GM12878 (cell line): Measurements from ENCODE around the gene ACE2. TPM values are rescaled to one million over a fixed set of nuclear protein-coding genes. Genes with fewer than 3 reads are reported as not detected.

Experiments
- ATAC-seq: fragments of 200-7000 bp; cut with Tn5 transposase; 3 replicates; pipeline ENCODE4 v1.9.1; 2020; ENCODE audit warnings: mild to moderate bottlenecking, moderate library complexity
- BruUV-seq: library from RNA; stranded (reverse); fragments of 400-500 nt; replicated peaks from 2 replicates; lab custom pipeline; 2021; lab: Mats Ljungman, UMichigan
- CTCF ChIA-PET: fragments of 300-600 bp; sonication (Branson Sonifier 250); formaldehyde crosslinking; extraction: SDS; loops from one replicate; lab custom pipeline; 2021; ENCODE audit warnings: inconsistent platforms; lab: Yijun Ruan, JAX
- POLR2A ChIA-PET: fragments of 350-600 bp; formaldehyde crosslinking; extraction: SDS; loops from one replicate; lab custom pipeline; 2021; ENCODE audit warnings: inconsistent platforms; lab: Charles Lee
- RAD21 ChIA-PET: fragments of 300-600 bp; sonication (Branson Sonifier 250); formaldehyde crosslinking; loops from one replicate; lab custom pipeline; 2023; ENCODE audit warnings: antibody characterized with exemption; ENCODE audit not compliant: unreplicated experiment; lab: Charles Lee
- SMC1A ChIA-PET: fragments of 300-600 bp; sonication (Branson Sonifier 250); formaldehyde crosslinking; loops from one replicate; lab custom pipeline; 2023; ENCODE audit not compliant: unreplicated experiment, uncharacterized antibody; lab: Charles Lee
- DNase-seq: peaks from one replicate; pipeline ENCODE4 v3.0.0-alpha.2; 2011; ENCODE audit warnings: low read depth, low spot score
- FAIRE-seq: peaks from 3 replicates; lab custom pipeline; 2011; peaks lifted over from hg19 to GRCh38; lab: Jason Lieb, UNC
- H2AFZ ChIP-seq: 2 replicates; pipeline ENCODE4 v1.6.0; 2011; ENCODE audit warnings: low read depth, low read length, control low read depth; ENCODE audit not compliant: control insufficient read depth
- H3K27ac ChIP-seq: 2 replicates; pipeline ENCODE4 v1.5.1; 2011; ENCODE audit warnings: control low read depth; ENCODE audit not compliant: control insufficient read depth, insufficient read depth
- H3K27me3 ChIP-seq, 2 experiments: replicated peaks in 1 of 2; 2 replicates each; pipeline versions ENCODE4 v1.6.0 to v1.6.1; 2011; ENCODE audit warnings: low read length in 1 of 2; ENCODE audit not compliant: control insufficient read depth in 2 of 2, insufficient read depth in 2 of 2
- H3K36me3 ChIP-seq, 2 experiments: 2 replicates each; pipeline ENCODE4 v1.5.1; 2011; ENCODE audit warnings: low read length in 1 of 2; ENCODE audit not compliant: control insufficient read depth in 2 of 2, insufficient read depth in 2 of 2
- H3K4me1 ChIP-seq: 2 replicates; pipeline ENCODE4 v1.6.1; 2011; ENCODE audit warnings: mild to moderate bottlenecking, low read length, moderate library complexity, mixed read lengths; ENCODE audit not compliant: control insufficient read depth, insufficient read depth
- H3K4me2 ChIP-seq: 2 replicates; pipeline ENCODE4 v1.6.0; 2011; ENCODE audit warnings: control low read depth; ENCODE audit not compliant: control insufficient read depth, insufficient read depth
- H3K4me3 ChIP-seq: fragments of 200-600 bp; sonication (generic); 2 replicates; pipeline ENCODE4 v1.5.1; 2016
- H3K79me2 ChIP-seq: 2 replicates; pipeline ENCODE4 v1.6.0; 2011; ENCODE audit warnings: low read length; ENCODE audit not compliant: control insufficient read depth, insufficient read depth
- H3K9ac ChIP-seq: 2 replicates; pipeline ENCODE4 v1.8.0; 2011; ENCODE audit warnings: low read length, control low read depth, mixed read lengths; ENCODE audit not compliant: control insufficient read depth, insufficient read depth
- H3K9me3 ChIP-seq: replicated peaks from 3 replicates; pipeline ENCODE4 v1.5.1; 2011; ENCODE audit warnings: mild to moderate bottlenecking, low read length; ENCODE audit not compliant: control insufficient read depth, insufficient read depth
- H4K20me1 ChIP-seq: 2 replicates; pipeline ENCODE4 v1.6.0; 2011; ENCODE audit not compliant: control insufficient read depth, insufficient read depth
- CHD1 ChIP-seq: IDR thresholded peaks from 2 replicates; pipeline ENCODE4 v1.6.1; 2012; ENCODE audit warnings: low read depth, low read length, improper control_type of control experiment
- CHD4 ChIP-seq: fragments of 200-600 bp; sonication (generic); IDR thresholded peaks from 2 replicates; pipeline ENCODE4 v1.6.1; 2016; ENCODE audit warnings: mild to moderate bottlenecking
- DPF2 ChIP-seq: fragments of 450-650 bp; IDR thresholded peaks from 2 replicates; pipeline ENCODE4 v1.6.1; 2017; ENCODE audit warnings: mild to moderate bottlenecking
- E4F1 ChIP-seq: fragments of 450-650 bp; IDR thresholded peaks from 2 replicates; pipeline ENCODE4 v1.6.1; 2018; ENCODE audit warnings: borderline replicate concordance, mild to moderate bottlenecking; ENCODE audit not compliant: partially characterized antibody
- GABPA ChIP-seq: IDR thresholded peaks from 2 replicates; pipeline ENCODE4 v1.6.1; 2014; ENCODE audit warnings: antibody characterized with exemption, low read depth, mild to moderate bottlenecking, inconsistent platforms
- JUND ChIP-seq: IDR thresholded peaks from 2 replicates; pipeline ENCODE4 v1.6.1; 2012; ENCODE audit warnings: low read depth, mild to moderate bottlenecking, low read length, improper control_type of control experiment, moderate library complexity
- MYB ChIP-seq: fragments of 150-350 bp; IDR thresholded peaks from 2 replicates; pipeline ENCODE4 v1.6.1; 2014; ENCODE audit warnings: mild to moderate bottlenecking, low read depth, low read length, borderline replicate concordance
- NFIC ChIP-seq: IDR thresholded peaks from 2 replicates; pipeline ENCODE4 v1.6.1; 2012; ENCODE audit warnings: low read depth, mild to moderate bottlenecking, inconsistent platforms, low read length, moderate library complexity
- PAX8 ChIP-seq: fragments of 450-650 bp; IDR thresholded peaks from 2 replicates; pipeline ENCODE4 v1.6.1; 2017; ENCODE audit warnings: mild to moderate bottlenecking, moderate library complexity
- RELA ChIP-seq: fragments of 450-650 bp; IDR thresholded peaks from 2 replicates; pipeline ENCODE4 v1.8.0; 2014; ENCODE audit warnings: borderline replicate concordance; ENCODE audit not compliant: partially characterized antibody
- SMARCA5 ChIP-seq: fragments of 450-650 bp; IDR thresholded peaks from 2 replicates; pipeline ENCODE4 v1.6.1; 2017; ENCODE audit warnings: mild to moderate bottlenecking
- TCF3 ChIP-seq: IDR thresholded peaks from 2 replicates; pipeline ENCODE4 v1.6.1; 2012; ENCODE audit warnings: low read depth, mild to moderate bottlenecking, low read length, borderline replicate concordance; ENCODE audit not compliant: insufficient read depth
- ZBTB33 ChIP-seq: fragments of 450-650 bp; IDR thresholded peaks from 2 replicates; pipeline ENCODE4 v1.6.1; 2017; ENCODE audit warnings: mild to moderate bottlenecking
- WGBS: methylation state at CpG from one replicate; pipeline ENCODE4 v1.1.6; 2016; ENCODE audit warnings: low lambda C conversion rate; ENCODE audit not compliant: insufficient replicate concordance, insufficient coverage; ENCODE audit errors: missing lambda C conversion rate; 5-methylcytosine and 5-hydroxymethylcytosine counted together
- in situ Hi-C: fragments of 300-500 bp; cut with MboI; formaldehyde crosslinking; loops from 9 replicates; pipeline ENCODE4 v1.14.3; 2018; ENCODE audit warnings: mixed read lengths
- intact Hi-C: fragments of 100-400 bp; cut with micrococcal nuclease; formaldehyde crosslinking; loops from one replicate; pipeline ENCODE4 v1.14.2; 2022; ENCODE audit not compliant: unreplicated experiment
- polyA plus RNA-seq, 11 experiments: library from polyadenylated mRNA; depleted of rRNA in 4 of 11; unstranded in 6 of 11; stranded (reverse) in 5 of 11; fragments of >200 nt; fragmentation: Nextera tagmentation in 4 of 11; fragmentation: Illumina TruSeq in 1 of 11; extraction: Ambion mirVana in 4 of 11; extraction: Trizol in 1 of 11; gene quantifications; 1 replicate in 1 of 11; 2 replicates in 10 of 11; pipeline versions ENCODE4 v1.2.1 to v1.2.3, GENCODE V29; 2011 to 2016; ENCODE audit warnings: inconsistent platforms in 2 of 11, missing spikeins in 2 of 11, low read depth in 1 of 11
- total RNA-seq, 4 experiments: library from RNA; depleted of rRNA in 3 of 4; stranded (reverse); fragments of >200 nt in 3 of 4; fragmentation: Illumina TruSeq in 1 of 4; extraction: Trizol in 1 of 4; gene quantifications; 2 replicates each; pipeline versions ENCODE4 v1.2.1 to v1.2.3, GENCODE V29; 2013 to 2021

ACE2 gene
- total and polyA plus RNA-seq, 10 of the 15 experiments (the other 5 are each of a cell fraction or from before 2014, with no cell fraction given): 0.04 TPM; not detected in 9

GRCh38 chrX:15619053-15619755, 18.4 kb upstream of the ACE2 start:
- POLR2A ChIA-PET: no interaction called here
- CTCF ChIA-PET: no interaction called here
- no peaks in the 10 kb centered on the region for H3K79me2 ChIP-seq
- H3K36me3 ChIP-seq: no peaks in the 10 kb centered on the region
- 48% methylated on average over 3 of the region's 3 CpGs for whole genome bisulfite sequencing
- no peaks in the 10 kb centered on the region for H3K9me3 ChIP-seq
- no peak overlapping the region for H2AFZ ChIP-seq
- FAIRE-seq: no peak
- intact Hi-C loops: no loop called here
- no peak overlapping the region for H3K4me3 ChIP-seq
- RAD21 ChIA-PET: no interaction called here
- no peak overlapping the region for H3K9ac ChIP-seq
- BruUV-seq: no TSS peak
- DNase-seq: no peak
- in situ Hi-C loops: no loop called here
- TF ChIP-seq SMARCA5: no peak
- no peak overlapping the region for H3K4me2 ChIP-seq
- peaks cover 2 to 3% of the 10 kb centered on the region in 2 experiments for H3K27me3 ChIP-seq
- SMC1A ChIA-PET: no interaction called here
- no peaks in the 10 kb centered on the region for H3K4me1 ChIP-seq
- ATAC-seq: no peak
- no peaks in the 10 kb centered on the region for H4K20me1 ChIP-seq
- H3K27ac ChIP-seq: no peak overlapping the region

- WGBS: 33% methylated on average over 6 of the region's 6 CpGs
- no peak overlapping the region for H2AFZ ChIP-seq
- BruUV-seq: no TSS peak
- H3K27ac ChIP-seq: no peak overlapping the region
- intact Hi-C loops: no loop called here
- POLR2A ChIA-PET: no interaction called here
- H3K36me3 ChIP-seq: no peaks in the 10 kb centered on the region
- ATAC-seq (no peak), DNase-seq (no peak)
- no peak overlapping the region for H3K9ac ChIP-seq
- in situ Hi-C loops: no loop called here
- H3K4me3 ChIP-seq: no peak overlapping the region
- no peaks in the 10 kb centered on the region for H3K4me1 ChIP-seq
- SMC1A ChIA-PET: no interaction called here
- CTCF ChIA-PET: no interaction called here
- peaks cover 2 to 3% of the 10 kb centered on the region in 2 experiments for H3K27me3 ChIP-seq
- TF ChIP-seq DPF2: no peak
- TF ChIP-seq JUND: no peak
- no peak for TF ChIP-seq TCF3
- no peak for TF ChIP-seq RELA
- no peak for TF ChIP-seq NFIC
- no peak for TF ChIP-seq CHD1
- no peak for TF ChIP-seq E4F1
- no peak for TF ChIP-seq GABPA
- TF ChIP-seq CHD4: no peak
- TF ChIP-seq PAX8: no peak
- TF ChIP-seq MYB: no peak
- no peak for TF ChIP-seq ZBTB33
- TF ChIP-seq SMARCA5: no peak
- TF ChIP-seq, all 136 proteins: peak for 0
- Histone ChIP-seq H4K20me1 (no peaks in the 10 kb centered on the region), H3K9me3 (no peaks in the 10 kb centered on the region), H3K4me2 (no peak overlapping the region), H3K79me2 (no peaks in the 10 kb centered on the region)
- FAIRE-seq: no peak
- RAD21 ChIA-PET: no interaction called here
Measured at GRCh38 chrX:15617111-15617510, 16.4 kb upstream of the ACE2 start.
